H1 (cell line): Measurements from ENCODE around the gene ING5. TPM values are rescaled to one million over a fixed set of nuclear protein-coding genes. Genes with fewer than 3 reads are reported as not detected.
A peak's percentile ranks its signal among the peaks of the same experiment; 100 is the strongest.

Source experiments
- CTCF ChIA-PET: fragments of 300-600 bp; sonication (Branson Sonifier 250); formaldehyde crosslinking; loops from one replicate; lab custom pipeline; 2021; ENCODE audit not compliant: partially characterized antibody; lab: Charles Lee
- POLR2A ChIA-PET: fragments of 300-600 bp; sonication (Branson Sonifier 250); formaldehyde crosslinking; loops from one replicate; lab custom pipeline; 2021; ENCODE audit warnings: inconsistent platforms; ENCODE audit not compliant: partially characterized antibody; lab: Charles Lee
- DNase-seq, 2 experiments: peaks; one replicate each; pipeline versions ENCODE4 v3.0.0 to v3.0.0-alpha.2; 2010 to 2022; ENCODE audit warnings: low spot score in 2 of 2, low read depth in 1 of 2, mixed read lengths in 1 of 2
- FAIRE-seq: peaks from 2 replicates; lab custom pipeline; 2011; peaks lifted over from hg19 to GRCh38; lab: Jason Lieb, UNC
- H2AFZ ChIP-seq: 2 replicates; pipeline ENCODE4 v1.8.1; 2012; ENCODE audit warnings: low read length, inconsistent platforms
- H2AK5ac ChIP-seq: 2 replicates; pipeline ENCODE4 v1.6.1; 2013; ENCODE audit warnings: low read depth, low read length
- H2BK120ac ChIP-seq: replicated peaks from 2 replicates; pipeline ENCODE3; 2013; ENCODE audit warnings: low read depth, low read length, inconsistent platforms
- H2BK12ac ChIP-seq: 2 replicates; pipeline ENCODE4 v1.6.1; 2013; ENCODE audit warnings: low read depth, low read length
- H2BK15ac ChIP-seq: 2 replicates; pipeline ENCODE4 v1.6.1; 2013; ENCODE audit warnings: low read length
- H2BK20ac ChIP-seq: 2 replicates; pipeline ENCODE4 v1.6.1; 2013; ENCODE audit warnings: low read length
- H2BK5ac ChIP-seq: 2 replicates; pipeline ENCODE4 v1.6.1; 2013; ENCODE audit warnings: low read depth, low read length
- H3K14ac ChIP-seq: 2 replicates; pipeline ENCODE4 v1.6.1; 2013; ENCODE audit warnings: inconsistent platforms; ENCODE audit not compliant: insufficient read length
- H3K18ac ChIP-seq: 2 replicates; pipeline ENCODE4 v1.6.1; 2013; ENCODE audit warnings: low read length; ENCODE audit errors: extremely low read depth
- H3K23ac ChIP-seq: 2 replicates; pipeline ENCODE4 v1.6.1; 2013; ENCODE audit warnings: inconsistent platforms; ENCODE audit not compliant: insufficient read length
- H3K23me2 ChIP-seq: 2 replicates; pipeline ENCODE4 v1.6.1; 2013; ENCODE audit warnings: low read depth, low read length
- H3K27ac ChIP-seq: 2 replicates; pipeline ENCODE4 v1.6.1; 2011; ENCODE audit warnings: low read depth, low read length, inconsistent platforms
- H3K27me3 ChIP-seq, 4 experiments: replicated peaks in 1 of 4; 1 replicate in 1 of 4; 2 replicates in 3 of 4; pipeline versions ENCODE4 v1.6.1 to v1.8.1; 2011 to 2013; ENCODE audit warnings: low read length in 3 of 4, mild to moderate bottlenecking in 3 of 4, inconsistent platforms in 2 of 4, mixed read lengths in 2 of 4, moderate library complexity in 1 of 4; ENCODE audit not compliant: control insufficient read depth in 3 of 4, insufficient read depth in 3 of 4; ENCODE audit errors: extremely low read depth in 1 of 4
- H3K36me3 ChIP-seq, 4 experiments: 2 replicates each; pipeline versions ENCODE4 v1.6.1 to v1.8.1; 2011 to 2013; ENCODE audit warnings: mild to moderate bottlenecking in 4 of 4, low read length in 3 of 4, moderate library complexity in 2 of 4, control low read depth in 1 of 4, inconsistent platforms in 1 of 4; ENCODE audit not compliant: insufficient read depth in 4 of 4, control insufficient read depth in 2 of 4
- H3K4ac ChIP-seq: replicated peaks from 2 replicates; pipeline ENCODE3; 2013; ENCODE audit warnings: low read length, low read depth, mixed read lengths, inconsistent platforms; ENCODE audit not compliant: insufficient read length
- H3K4me1 ChIP-seq, 4 experiments: replicated peaks in 1 of 4; 1 replicate in 1 of 4; 2 replicates in 3 of 4; pipeline versions ENCODE4 v1.6.1 to v1.8.1; 2011 to 2013; ENCODE audit warnings: low read length in 3 of 4, inconsistent platforms in 2 of 4, mixed read lengths in 1 of 4; ENCODE audit not compliant: insufficient read depth in 4 of 4, control insufficient read depth in 3 of 4
- H3K4me2 ChIP-seq, 2 experiments: 2 replicates each; pipeline versions ENCODE4 v1.6.1 to v1.8.1; 2011 to 2013; ENCODE audit warnings: low read depth in 2 of 2, low read length in 2 of 2, control low read depth in 1 of 2, inconsistent platforms in 1 of 2, mild to moderate bottlenecking in 1 of 2; ENCODE audit not compliant: insufficient read depth in 1 of 2
- H3K4me3 ChIP-seq, 4 experiments: fragments of 200-600, 300-600 bp in 1 of 4; sonication (generic), shearing (Covaris generic), sonication (Bioruptor Twin) in 1 of 4; 2 replicates each; pipeline versions ENCODE4 v1.5.1 to v1.8.1; 2011 to 2016; ENCODE audit warnings: low read length in 4 of 4, low read depth in 3 of 4, control low read depth in 2 of 4, inconsistent platforms in 2 of 4, mild to moderate bottlenecking in 2 of 4, mixed read lengths in 1 of 4, moderate library complexity in 1 of 4; ENCODE audit not compliant: insufficient read depth in 2 of 4; ENCODE audit errors: extremely low read depth in 1 of 4
- H3K56ac ChIP-seq: replicated peaks from 2 replicates; pipeline ENCODE3; 2013; ENCODE audit warnings: low read depth, mild to moderate bottlenecking, mixed read lengths, low read length, inconsistent platforms; ENCODE audit not compliant: insufficient read length
- H3K79me1 ChIP-seq: 2 replicates; pipeline ENCODE4 v1.6.1; 2013; ENCODE audit warnings: low read depth, low read length, control low read depth
- H3K79me2 ChIP-seq, 2 experiments: 2 replicates each; pipeline versions ENCODE4 v1.6.1 to v1.8.1; 2012 to 2013; ENCODE audit warnings: low read length in 2 of 2, mild to moderate bottlenecking in 2 of 2, inconsistent platforms in 1 of 2; ENCODE audit not compliant: insufficient read depth in 2 of 2, control insufficient read depth in 1 of 2
- H3K9ac ChIP-seq, 4 experiments: replicated peaks in 1 of 4; 1 replicate in 1 of 4; 2 replicates in 3 of 4; pipeline versions ENCODE4 v1.6.1 to v1.8.1; 2011 to 2013; ENCODE audit warnings: low read depth in 3 of 4, low read length in 3 of 4, control low read depth in 2 of 4, mild to moderate bottlenecking in 2 of 4, moderate library complexity in 2 of 4, inconsistent platforms in 1 of 4; ENCODE audit errors: extremely low read depth in 1 of 4
- H3K9me3 ChIP-seq, 2 experiments: 2 replicates each; pipeline versions ENCODE4 v1.6.1 to v1.8.1; 2012 to 2013; ENCODE audit warnings: mild to moderate bottlenecking in 2 of 2, moderate library complexity in 2 of 2, control low read depth in 1 of 2, inconsistent platforms in 1 of 2, low read depth in 1 of 2, low read length in 1 of 2, mixed read lengths in 1 of 2; ENCODE audit not compliant: insufficient read depth in 2 of 2
- H4K20me1 ChIP-seq, 2 experiments: replicated peaks in 1 of 2; 2 replicates each; pipeline versions ENCODE3 to v1.8.1; 2011 to 2013; ENCODE audit warnings: inconsistent platforms in 2 of 2, low read length in 2 of 2, mild to moderate bottlenecking in 1 of 2; ENCODE audit not compliant: insufficient read depth in 2 of 2, control insufficient read depth in 1 of 2
- H4K5ac ChIP-seq: 2 replicates; pipeline ENCODE4 v1.6.1; 2013; ENCODE audit warnings: low read length, low read depth, mixed read lengths, inconsistent platforms; ENCODE audit not compliant: insufficient read length
- H4K8ac ChIP-seq: 2 replicates; pipeline ENCODE4 v1.8.0; 2013; ENCODE audit warnings: mild to moderate bottlenecking, moderate library complexity, low read length, inconsistent platforms; ENCODE audit not compliant: insufficient read depth; ENCODE audit errors: extremely low read depth
- H4K91ac ChIP-seq: replicated peaks from 2 replicates; pipeline ENCODE3; 2013; ENCODE audit warnings: low read length, mixed read lengths, inconsistent platforms; ENCODE audit not compliant: insufficient read length
- BRCA1 ChIP-seq: IDR thresholded peaks from 2 replicates; pipeline ENCODE4 v1.6.1; 2012; ENCODE audit warnings: low read depth, low read length, improper control_type of control experiment
- CEBPB ChIP-seq: IDR thresholded peaks from 2 replicates; pipeline ENCODE4 v1.6.1; 2012; ENCODE audit warnings: low read depth, low read length
- EZH2 ChIP-seq: fragments of 200-600 bp; sonication (generic); IDR thresholded peaks from 2 replicates; pipeline ENCODE4 v1.7.1; 2012; ENCODE audit warnings: low read depth, mild to moderate bottlenecking, moderate library complexity, low read length, inconsistent platforms; ENCODE audit not compliant: severe bottlenecking
- KDM4A ChIP-seq: IDR thresholded peaks from one replicate; pipeline ENCODE4 v1.7.1; 2012; ENCODE audit warnings: low read depth, mild to moderate bottlenecking, moderate library complexity, low read length, inconsistent platforms; ENCODE audit not compliant: severe bottlenecking
- POLR2AphosphoS5 ChIP-seq: IDR thresholded peaks from 2 replicates; pipeline ENCODE4 v1.6.1; 2011; ENCODE audit warnings: low read depth, low read length
- RBBP5 ChIP-seq: IDR thresholded peaks from 2 replicates; pipeline ENCODE4 v1.7.1; 2012; ENCODE audit warnings: low read depth, mild to moderate bottlenecking, inconsistent platforms, low read length, moderate library complexity, borderline replicate concordance
- RXRA ChIP-seq: IDR thresholded peaks from 2 replicates; pipeline ENCODE4 v1.6.1; 2011; ENCODE audit warnings: low read depth, mild to moderate bottlenecking, low read length, moderate library complexity; ENCODE audit not compliant: insufficient read depth
- ZNF274 ChIP-seq: IDR thresholded peaks from 2 replicates; pipeline ENCODE4 v1.7.0; 2012; ENCODE audit warnings: low read length, borderline replicate concordance; ENCODE audit errors: extremely low read depth
- WGBS, 2 experiments: shearing (Covaris generic) in 1 of 2; methylation state at CpG; one replicate each; pipeline versions ENCODE4 v1.1.6 to v1.1.7; 2013 to 2015; ENCODE audit warnings: low lambda C conversion rate in 2 of 2, mixed read lengths in 2 of 2, inconsistent platforms in 1 of 2, low coverage in 1 of 2, missing lambda C conversion rate in 1 of 2; ENCODE audit not compliant: insufficient replicate concordance in 2 of 2, insufficient coverage in 1 of 2, insufficient read length in 1 of 2; ENCODE audit errors: extremely low coverage in 1 of 2, missing lambda C conversion rate in 1 of 2; 5-methylcytosine and 5-hydroxymethylcytosine counted together
- polyA plus RNA-seq, 7 experiments: library from polyadenylated mRNA; depleted of rRNA in 3 of 7; stranded (reverse) in 5 of 7; unstranded in 2 of 7; fragments of >200 nt in 5 of 7; fragments of 200-250 nt in 2 of 7; gene quantifications; 1 replicate in 5 of 7; 2 replicates in 1 of 7; 4 replicates in 1 of 7; pipeline versions ENCODE4 v1.2.1 to v1.2.3, GENCODE V29; 2011 to 2013; ENCODE audit warnings: missing spikeins in 2 of 7, mixed read lengths in 2 of 7
- total RNA-seq: library from RNA; stranded (reverse); fragmentation: NEBNext Ultra II Directional; extraction: Animal tissue kit (Norgen Biotek cat#: 25700); gene quantifications from 2 replicates; pipeline ENCODE4 v1.2.1, GENCODE V29; 2021

Gene ING5
- total and polyA plus RNA-seq, 2 of the 8 experiments (the other 6 are each of a cell fraction or from before 2014, with no cell fraction given): 41.5 to 47.4 TPM

DNA sequence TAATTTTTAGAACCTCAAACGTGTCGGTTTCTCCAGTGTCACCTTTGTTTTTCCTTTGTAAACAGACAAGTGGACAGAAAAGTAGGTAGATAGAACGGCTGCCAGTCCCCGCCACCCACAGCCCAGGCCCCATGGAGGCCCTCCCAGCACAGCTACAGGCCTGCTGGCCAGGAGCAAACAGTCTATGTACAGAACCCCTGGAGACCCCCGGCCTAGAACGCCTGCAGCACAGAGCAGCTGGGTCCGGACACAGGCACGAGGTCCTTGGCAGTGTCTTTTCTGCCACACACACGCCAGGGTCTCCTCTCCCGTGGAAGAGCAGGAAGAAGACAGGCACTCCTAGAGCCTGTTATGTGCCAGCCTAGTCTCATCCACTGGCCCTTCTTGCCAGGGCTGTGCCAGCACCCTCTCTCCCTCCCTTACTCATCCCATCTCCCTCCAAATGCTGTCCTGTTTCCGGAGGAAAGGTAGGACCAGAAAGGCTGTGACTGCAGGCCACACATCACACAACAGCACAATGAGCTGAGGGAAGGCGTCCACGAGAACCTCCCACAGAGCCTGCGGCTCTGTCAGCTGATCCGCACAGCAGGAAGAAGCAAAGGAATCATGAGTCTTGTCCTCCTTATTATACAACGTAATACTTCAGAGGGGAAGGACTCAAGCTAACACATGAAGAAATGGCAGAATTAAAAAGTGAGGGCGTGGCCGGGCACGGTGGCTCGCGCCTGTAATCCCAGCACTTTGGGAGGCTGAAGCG is 22.9 kb upstream of the ING5 start:
- no peak overlapping the region for H2BK5ac ChIP-seq
- no peak overlapping the region for H2BK20ac ChIP-seq
- peaks cover 3% of the 10 kb centered on the region; the same call in 1 of the 2 replicates for H3K79me1 ChIP-seq
- H4K5ac ChIP-seq: no peak overlapping the region
- TF ChIP-seq POLR2AphosphoS5 (peak; percentile 44), RXRA (no peak), KDM4A (no peak), BRCA1 (no peak), RBBP5 (no peak), ZNF274 (no peak), CEBPB (no peak), EZH2 (no peak)
- FAIRE-seq: no peak
- peaks cover 16 to 49% (median 31%) of the 10 kb centered on the region in 4 experiments; a peak in 7 of 8 replicates for H3K36me3 ChIP-seq
- H2AFZ ChIP-seq: no peak overlapping the region
- no peak overlapping the region for H3K9ac ChIP-seq
- no peaks in the 10 kb centered on the region for H3K23me2 ChIP-seq
- DNase-seq: no peak
- no peaks in the 10 kb centered on the region for H3K27me3 ChIP-seq
- no peak overlapping the region for H3K23ac ChIP-seq
- H3K18ac ChIP-seq: no peak overlapping the region
- H4K91ac ChIP-seq: no peak overlapping the region
- H3K27ac ChIP-seq: no peak overlapping the region
- CTCF ChIA-PET: interaction anchor here (0.9 to 2.9 kb wide), 4 partner anchors 14 to 200 kb away, joined by 3 to 11 read pairs (median 4); no protein-coding TSS in a partner anchor
- no peak overlapping the region for H3K4me3 ChIP-seq
- POLR2A ChIA-PET: interaction anchor here (1.1 to 20.2 kb wide), 7 partner anchors 7 to 30 kb away, joined by 3 to 265 read pairs (median 4); partner anchors contain the start of genes DTYMK and ING5
- no peak overlapping the region for H2AK5ac ChIP-seq
- no peak overlapping the region for H2BK15ac ChIP-seq
- H3K79me2 ChIP-seq: peaks cover 0 to 4% of the 10 kb centered on the region in 2 experiments; a peak in 1 of 4 replicates
- no peak overlapping the region for H3K14ac ChIP-seq
- no peak overlapping the region for H3K56ac ChIP-seq
- 88% methylated on average over 21 of the region's 22 CpGs; no CpG with 5 or more reads in 1 of the 2 experiments for WGBS, 2 experiments
- no peak overlapping the region for H4K8ac ChIP-seq
- peaks cover 7 to 21% of the 10 kb centered on the region in 2 experiments for H4K20me1 ChIP-seq
- H3K4me1 ChIP-seq: no peaks in the 10 kb centered on the region
- H3K9me3 ChIP-seq: no peaks in the 10 kb centered on the region
- no peak overlapping the region for H3K4ac ChIP-seq
- H2BK12ac ChIP-seq: no peak overlapping the region
- no peak overlapping the region for H2BK120ac ChIP-seq
- H3K4me2 ChIP-seq: no peak overlapping the region
